Measurements from ENCODE around the gene CREBBP.
"Not testable (repeated sequence)": the region's sequence is repeated elsewhere in the genome, so short reads cannot be mapped to it uniquely, and the experiment has no call there.

CREBBP gene

DNA sequence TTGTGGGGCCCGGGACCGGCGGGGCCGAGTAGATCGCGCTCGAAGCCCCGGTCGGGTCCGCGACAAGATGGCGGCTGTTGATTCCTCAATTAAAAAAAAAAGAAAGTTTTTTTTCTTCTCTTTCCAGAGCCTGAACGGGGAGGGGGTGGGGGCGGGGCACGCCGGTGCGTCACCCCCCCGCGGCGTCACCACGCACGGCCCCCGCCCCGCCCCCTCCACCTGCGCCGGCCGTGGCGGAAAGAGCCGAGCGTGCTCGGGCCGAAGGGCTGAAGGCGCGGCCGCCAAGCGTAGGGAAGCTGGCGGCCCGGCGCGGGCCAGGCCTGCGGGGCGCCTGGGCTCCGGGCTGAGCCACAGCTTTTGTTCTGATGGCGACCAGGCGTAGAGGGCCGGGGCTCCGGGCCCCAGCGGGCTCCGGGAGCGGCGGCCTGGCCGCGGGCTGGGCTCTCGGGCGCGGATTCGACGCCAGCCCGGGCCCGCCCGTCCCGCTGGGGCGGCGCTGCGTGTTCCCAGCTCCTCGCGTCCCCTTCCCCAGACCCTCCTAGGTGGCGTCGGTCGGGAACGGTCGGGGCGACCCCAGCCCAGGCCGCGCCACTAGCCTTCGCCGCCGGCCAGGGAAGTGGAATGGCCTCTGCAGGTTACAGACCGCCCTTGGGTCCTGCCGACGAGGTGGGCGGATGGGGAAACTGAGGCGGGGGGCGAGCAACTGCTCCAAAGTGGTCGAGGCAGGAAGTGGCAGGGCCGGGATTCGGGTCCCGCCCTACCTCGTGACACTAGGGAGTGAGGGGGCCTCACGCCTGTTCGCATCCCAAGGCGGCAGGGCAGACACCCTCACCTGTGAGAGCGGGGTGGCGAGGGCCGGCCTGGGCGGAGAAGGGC is at the start of gene CREBBP:
Gene CREBBP (minus strand): TSS at position 91 of the 876 bp plus-strand sequence. CDS start 797 bp downstream, outside the sequence.
- peak; percentile 92 for DNase-seq

GRCh38 chr16:3927147-3927546 is 46.6 kb upstream of the CREBBP start:
- DNase-seq: not testable (repeated sequence)

GRCh38 chr16:3924763-3925162 is 44.2 kb upstream of the CREBBP start:
- DNase-seq: no peak

- no peak for DNase-seq
Measured at GRCh38 chr16:3922241-3922640, 41.7 kb upstream of the CREBBP start.

DNA sequence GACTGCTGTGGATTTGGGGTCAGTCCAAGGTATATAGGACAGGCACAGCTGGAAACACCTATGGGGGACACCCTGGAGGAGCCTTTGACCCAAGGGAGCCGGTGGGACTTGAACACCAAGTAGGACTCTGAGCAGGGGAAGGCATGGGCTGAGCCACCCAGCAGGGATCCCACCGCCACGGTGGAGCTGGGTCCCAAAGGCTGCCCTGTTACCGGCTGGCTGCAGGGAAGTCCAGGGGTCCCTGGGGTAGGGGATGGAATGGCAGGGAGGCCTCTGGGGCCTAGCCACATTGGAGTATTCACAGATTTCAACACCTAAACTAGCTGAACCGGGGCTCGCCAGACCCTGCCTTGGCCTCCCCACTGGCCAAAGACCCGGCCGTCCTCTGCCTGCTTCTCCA is 39.7 kb upstream of the CREBBP start:
- DNase-seq: no peak

- DNase-seq: no peak
Measured at GRCh38 chr16:3919413-3919812, 38.9 kb upstream of the CREBBP start.

DNA sequence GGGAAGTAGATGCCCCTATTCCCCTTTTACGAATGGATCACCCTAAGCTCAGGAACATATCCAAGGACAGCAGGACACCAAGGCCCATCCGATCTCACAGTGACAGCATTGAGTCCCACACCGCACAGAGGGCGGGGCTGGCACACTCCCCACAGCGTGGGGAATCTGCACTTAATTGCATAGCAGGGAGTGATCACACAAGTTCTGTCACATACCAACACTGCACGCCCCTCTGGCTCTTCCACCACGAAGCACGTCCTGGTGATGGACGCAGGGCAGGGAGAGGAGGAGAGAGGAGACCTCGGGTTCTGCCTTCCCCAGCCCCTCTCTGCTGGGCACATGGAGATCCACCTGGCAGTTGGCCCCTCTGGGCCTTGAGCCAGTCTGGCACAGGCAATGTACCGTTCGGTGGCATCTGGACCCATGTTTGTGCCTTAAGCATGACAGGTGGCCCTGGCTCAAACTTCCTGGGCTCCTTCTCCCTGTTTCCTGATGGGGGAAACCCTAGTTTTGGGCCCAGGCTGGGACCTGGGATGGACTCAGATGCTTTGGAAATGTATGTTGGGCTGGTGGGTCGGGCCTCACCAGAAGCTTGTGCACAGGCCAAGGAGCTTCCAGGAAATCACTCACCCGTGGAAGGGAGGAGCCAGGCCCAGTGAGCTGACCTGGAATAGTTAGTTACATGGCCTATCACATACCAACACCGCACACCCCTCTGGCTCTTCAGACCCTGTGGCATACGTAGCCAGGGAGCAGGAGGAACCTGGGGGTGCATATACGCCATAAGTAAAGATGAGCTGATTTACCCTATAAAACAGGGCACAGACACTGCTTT is 35.1 kb upstream of the CREBBP start:
- no peak for DNase-seq

DNA sequence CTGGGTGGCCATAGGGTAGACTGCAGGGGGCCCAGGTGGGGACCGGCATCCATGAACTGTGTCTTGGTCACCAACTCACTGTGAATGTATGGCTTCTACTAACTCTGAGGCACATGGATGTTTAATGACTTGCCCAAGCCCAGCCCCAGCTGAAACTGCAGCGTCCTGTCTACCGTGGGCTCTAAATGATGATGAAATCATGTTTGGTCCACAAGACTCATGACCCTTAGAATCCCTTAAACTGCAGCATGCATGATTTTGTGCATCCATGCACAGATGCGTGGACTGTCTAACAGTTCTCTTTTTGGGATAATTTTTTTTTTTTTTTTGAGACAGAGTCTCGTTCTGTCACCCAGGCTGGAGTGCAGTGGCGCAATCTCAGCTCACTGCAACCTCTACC is 32.4 kb upstream of the CREBBP start:
- no peak for DNase-seq

DNA sequence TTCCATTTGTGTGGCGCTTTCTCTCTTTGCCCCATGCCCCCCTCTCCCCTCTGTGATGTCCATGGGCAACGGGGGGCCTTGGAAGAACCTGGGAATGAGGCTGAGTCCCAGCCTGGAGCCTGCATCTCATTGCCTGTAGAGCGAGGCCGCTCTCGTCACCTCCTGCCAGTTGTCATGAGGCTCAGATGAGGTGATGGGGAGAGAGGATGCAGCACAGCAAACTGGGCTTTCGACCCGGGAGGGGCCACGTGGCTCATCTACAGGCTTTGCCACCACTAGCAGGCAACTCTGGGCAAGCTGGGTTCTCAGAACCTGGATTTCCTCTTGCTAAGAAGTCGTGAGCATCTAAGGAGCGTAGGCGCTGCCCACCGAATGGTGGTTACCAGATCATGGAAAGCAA is 31.9 kb upstream of the CREBBP start:
- no peak for DNase-seq

DNA sequence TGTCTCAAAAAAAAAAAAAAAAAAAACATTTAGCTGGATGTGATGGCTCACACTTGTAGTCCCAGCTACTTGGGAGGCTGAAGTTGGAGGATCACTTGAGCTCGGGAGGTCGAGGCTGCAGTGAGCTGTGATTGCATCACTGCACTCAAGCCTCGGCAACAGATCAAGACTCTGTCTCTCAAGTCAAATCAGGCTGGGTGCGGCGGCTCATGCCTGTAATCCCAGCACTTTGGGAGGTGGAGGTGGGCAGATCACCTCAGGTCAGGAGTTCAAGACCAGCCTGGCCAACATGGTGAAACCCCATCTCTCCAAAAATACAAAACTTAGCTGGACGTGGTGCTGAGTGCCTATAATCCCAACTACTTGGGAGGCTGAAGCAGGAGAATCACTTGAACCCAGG is 31.2 kb upstream of the CREBBP start:
- DNase-seq: not testable (repeated sequence)

- no peak for DNase-seq
Measured at GRCh38 chr16:3909791-3910583, 29.5 kb upstream of the CREBBP start.

- DNase-seq: no peak
Measured at GRCh38 chr16:3908951-3909437, 28.5 kb upstream of the CREBBP start.

DNA sequence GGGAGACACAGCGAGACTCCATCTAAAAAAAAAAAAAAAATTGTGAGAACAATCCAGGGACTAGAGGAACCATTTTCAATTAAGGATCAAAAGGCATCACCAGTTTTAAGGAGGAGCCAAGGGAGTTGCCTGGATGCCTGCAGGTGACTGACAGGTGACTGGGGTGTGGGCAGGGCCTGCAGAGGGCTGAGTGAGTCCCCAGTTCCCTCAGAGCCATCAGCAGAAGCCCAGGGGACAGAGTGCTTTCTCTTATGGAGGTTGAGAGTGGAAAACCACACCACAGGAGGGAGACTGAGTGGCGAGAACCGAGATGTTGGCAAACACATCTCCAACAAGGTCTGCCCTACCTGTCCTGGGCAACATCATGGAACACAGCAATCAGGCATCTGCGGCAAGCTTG is 27.1 kb upstream of the CREBBP start:
- no peak for DNase-seq

- DNase-seq: no peak
Measured at GRCh38 chr16:3906363-3906762, 25.9 kb upstream of the CREBBP start.

GRCh38 chr16:3904875-3905274 is 24.4 kb upstream of the CREBBP start:
- no peak for DNase-seq

GRCh38 chr16:3890091-3890490 is 9.6 kb upstream of the CREBBP start:
- DNase-seq: no peak

- no peak for DNase-seq
Measured at GRCh38 chr16:3889059-3889458, 8.5 kb upstream of the CREBBP start.

GRCh38 chr16:3885999-3886398 is 5.5 kb upstream of the CREBBP start:
- DNase-seq: not testable (repeated sequence)

DNA sequence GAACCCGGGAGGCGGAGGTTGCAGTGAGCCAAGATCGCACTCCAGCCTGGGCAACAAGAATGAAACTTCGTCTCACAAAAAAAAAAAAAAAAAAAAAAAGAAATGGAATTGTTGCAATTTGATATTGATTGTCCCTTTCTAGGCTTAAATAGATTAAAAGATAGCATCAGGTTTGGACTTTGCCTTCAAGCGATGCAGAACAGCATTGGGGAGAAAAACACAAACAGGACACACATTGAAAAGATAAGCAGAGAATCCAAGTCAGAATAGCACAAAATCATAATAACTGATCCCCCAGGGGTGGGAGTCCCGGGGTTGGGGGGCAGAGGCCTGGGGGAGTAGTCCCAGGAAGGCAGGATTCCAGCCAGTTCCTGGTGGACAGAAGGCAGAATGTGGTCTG is 3.9 kb upstream of the CREBBP start:
- no peak for DNase-seq

GRCh38 chr16:3882531-3882930 is 2.0 kb upstream of the CREBBP start:
- no peak for DNase-seq

- DNase-seq: no peak
Measured at GRCh38 chr16:3881499-3881990, 1.0 kb upstream of the CREBBP start.

- peak; percentile 82 for DNase-seq
Measured at GRCh38 chr16:3879887-3880564, 487 bp downstream of the CREBBP start.

Measured in hematopoietic multipotent progenitor cell treated with erythropoietin and hydrocortisone succinate and interleukin-3 and kit ligand, for 6 days (in vitro differentiated cells).